ENCODE measurements around the gene ACADSB. TPM values are rescaled to one million over a fixed set of nuclear protein-coding genes. Genes with fewer than 3 reads are reported as not detected.

ACADSB gene
- polyA plus RNA-seq, 1 of the 3 experiments (the other 2 are of a cell fraction), result 5.9 TPM

GRCh38 chr10:123011987-123012386 is 3.2 kb downstream of the ACADSB start:
- Histone ChIP-seq H3K4me1 (ENCODE audit: control insufficient read depth in 1 of 2, insufficient read depth in 2 of 2, low read depth in 1 of 2, low read length in 1 of 2) (peaks cover 0 to 6% of the 10 kb centered on the region in 2 experiments; a peak in 2 of 4 replicates), H4K20me1 (ENCODE audit: insufficient read depth) (no peaks in the 10 kb centered on the region; the same call in 1 of the 2 replicates), H3K27me3 (ENCODE audit: insufficient read depth) (no peaks in the 10 kb centered on the region), H3K9ac (no peak overlapping the region), H3K9me3 (no peaks in the 10 kb centered on the region), H3K4me3 (ENCODE audit: low read depth in 2 of 2, low read length in 1 of 2) (no peak overlapping the region), H2AFZ (ENCODE audit: low read depth) (no peak overlapping the region), H3F3A (replicated peaks; ENCODE audit: insufficient read depth) (no peaks in the 10 kb centered on the region), H3K79me2 (ENCODE audit: insufficient read depth) (peaks cover 16% of the 10 kb centered on the region), H3K27ac (ENCODE audit: low read depth in 2 of 2, low read length in 1 of 2) (no peak overlapping the region), H3K36me3 (replicated peaks in 1 of 2; ENCODE audit: control insufficient read depth in 1 of 2, insufficient read depth in 2 of 2, low read length in 1 of 2) (no peaks in the 10 kb centered on the region), H3K9me2 (no peaks in the 10 kb centered on the region), H3K4me2 (no peak overlapping the region)
- WGBS (ENCODE audit: low lambda C conversion rate), result 84% methylated on average over 3 of the region's 3 CpGs
- no peak for DNase-seq
- TF ChIP-seq RFX5 (IDR thresholded peaks at IDR 0.05; ENCODE audit: low read length), result no peak
- ChIA-PET CTCF (interaction anchor here (0.9 to 1.4 kb wide), 2 partner anchors 23 to 88 kb away, joined by 3 read pairs; no protein-coding TSS in a partner anchor), POLR2A (no interaction called here)

DNA sequence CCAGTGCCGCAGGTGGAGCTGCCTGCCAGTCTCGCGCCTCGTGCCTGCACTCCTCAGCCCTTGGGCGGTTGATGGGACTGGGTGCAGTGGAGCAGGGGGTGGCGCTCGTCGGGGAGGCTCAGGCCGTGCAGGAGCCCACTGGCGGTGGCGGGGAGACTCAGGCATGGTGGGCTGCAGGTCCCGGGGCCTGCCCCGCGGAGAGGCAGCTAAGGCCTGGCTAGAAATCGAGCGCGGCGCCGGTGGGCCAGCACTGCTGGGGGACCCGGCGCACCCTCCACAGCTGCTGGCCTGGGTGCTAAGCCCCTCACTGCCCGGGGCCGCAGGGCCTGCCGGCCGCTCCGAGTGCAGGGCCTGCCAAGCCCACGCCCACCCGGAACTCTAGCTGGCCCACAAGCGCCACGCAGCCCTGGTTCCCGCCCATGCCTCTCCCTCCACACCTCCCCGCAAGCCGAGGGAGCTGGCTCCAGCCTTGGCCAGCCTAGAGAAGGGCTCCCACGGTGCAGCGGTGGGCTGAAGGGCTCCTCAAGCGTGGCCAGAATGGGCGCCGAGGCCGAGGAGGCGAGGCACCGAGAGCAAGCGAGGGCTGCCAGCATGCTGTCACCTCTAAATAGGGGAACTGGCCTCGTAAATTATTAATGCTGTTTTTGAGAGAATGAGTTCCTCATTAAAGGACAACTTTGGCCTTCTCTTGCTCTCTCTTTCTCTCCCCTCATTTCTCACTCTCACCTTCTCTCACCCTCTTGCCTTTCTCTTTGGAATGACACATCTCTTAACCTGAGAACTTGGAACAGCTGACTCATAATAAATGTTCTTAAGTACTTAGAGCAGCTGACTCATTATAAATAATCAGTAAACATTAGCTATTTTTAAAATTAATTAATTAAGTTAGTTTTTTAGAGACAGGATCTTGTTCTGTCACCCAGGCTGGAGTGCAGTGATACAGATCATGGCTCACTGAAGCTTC is 4.9 kb downstream of the ACADSB start:
- H4K20me1 ChIP-seq (ENCODE audit: insufficient read depth), result no peaks in the 10 kb centered on the region
- 94% methylated on average over 18 of the region's 43 CpGs for WGBS (ENCODE audit: low lambda C conversion rate)
- CTCF ChIA-PET, result interaction anchor here (1.1 to 1.3 kb wide), 2 partner anchors 24 to 30 kb away, joined by 3 to 9 read pairs; no protein-coding TSS in a partner anchor
- H3K4me2 ChIP-seq, result no peak overlapping the region
- H3K9me2 ChIP-seq, result no peaks in the 10 kb centered on the region
- H2AFZ ChIP-seq (ENCODE audit: low read depth), result no peak overlapping the region
- POLR2A ChIA-PET, result no interaction called here
- no peaks in the 10 kb centered on the region for H3K36me3 ChIP-seq (replicated peaks in 1 of 2; ENCODE audit: control insufficient read depth in 1 of 2, insufficient read depth in 2 of 2, low read length in 1 of 2)
- no peak overlapping the region for H3K27ac ChIP-seq (ENCODE audit: low read depth in 2 of 2, low read length in 1 of 2)
- H3F3A ChIP-seq (replicated peaks; ENCODE audit: insufficient read depth), result no peaks in the 10 kb centered on the region
- H3K4me1 ChIP-seq (ENCODE audit: control insufficient read depth in 1 of 2, insufficient read depth in 2 of 2, low read depth in 1 of 2, low read length in 1 of 2), result no peaks in the 10 kb centered on the region; a peak in 1 of 4 replicates
- no peaks in the 10 kb centered on the region for H3K27me3 ChIP-seq (ENCODE audit: insufficient read depth)
- H3K9me3 ChIP-seq, result no peaks in the 10 kb centered on the region
- DNase-seq, result no peak
- H3K4me3 ChIP-seq (ENCODE audit: low read depth in 2 of 2, low read length in 1 of 2), result no peak overlapping the region
- H3K79me2 ChIP-seq (ENCODE audit: insufficient read depth), result no peaks in the 10 kb centered on the region; the same call in 1 of the 2 replicates
- H3K9ac ChIP-seq, result no peak overlapping the region
- TF ChIP-seq TEAD4 (IDR thresholded peaks at IDR 0.05; ENCODE audit: borderline replicate concordance, insufficient read depth) (no peak), REST (IDR thresholded peaks at IDR 0.05; ENCODE audit: low read depth, low read length) (no peak), GATA2 (CRISPR knock-in tag; IDR thresholded peaks at IDR 0.05) (no peak), TAF1 (IDR thresholded peaks at IDR 0.05; ENCODE audit: borderline replicate concordance, low read depth, low read length) (no peak), SIN3A (IDR thresholded peaks at IDR 0.05; ENCODE audit: borderline replicate concordance, low read depth, low read length) (no peak), NFIC (IDR thresholded peaks at IDR 0.05; ENCODE audit: borderline replicate concordance) (no peak), IRF3 (IDR thresholded peaks at IDR 0.05; ENCODE audit: low read depth, low read length) (no peak), SMC3 (IDR thresholded peaks at IDR 0.05; ENCODE audit: low read depth, low read length) (no peak), EP300 (IDR thresholded peaks at IDR 0.05; ENCODE audit: borderline replicate concordance in 1 of 2, low read depth in 1 of 2, low read length in 1 of 2) (no peak), POLR2AphosphoS5 (IDR thresholded peaks at IDR 0.05; ENCODE audit: low read depth, low read length) (no peak), JUND (IDR thresholded peaks at IDR 0.05) (no peak), FOXM1 (IDR thresholded peaks at IDR 0.05; ENCODE audit: low read depth) (no peak), MEF2A (IDR thresholded peaks at IDR 0.05; ENCODE audit: borderline replicate concordance, low read depth) (no peak), MXI1 (IDR thresholded peaks at IDR 0.05; ENCODE audit: low read depth, low read length) (no peak), FOXJ3 (CRISPR knock-in tag; IDR thresholded peaks at IDR 0.05) (no peak)
- TF ChIP-seq, protein P1, sequence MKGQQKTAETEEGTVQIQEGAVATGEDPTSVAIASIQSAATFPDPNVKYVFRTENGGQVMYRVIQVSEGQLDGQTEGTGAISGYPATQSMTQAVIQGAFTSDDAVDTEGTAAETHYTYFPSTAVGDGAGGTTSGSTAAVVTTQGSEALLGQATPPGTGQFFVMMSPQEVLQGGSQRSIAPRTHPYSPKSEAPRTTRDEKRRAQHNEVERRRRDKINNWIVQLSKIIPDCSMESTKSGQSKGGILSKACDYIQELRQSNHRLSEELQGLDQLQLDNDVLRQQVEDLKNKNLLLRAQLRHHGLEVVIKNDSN (IDR thresholded peaks at IDR 0.05; ENCODE audit: borderline replicate concordance, low read depth), result no peak
- TF ChIP-seq, protein P2, sequence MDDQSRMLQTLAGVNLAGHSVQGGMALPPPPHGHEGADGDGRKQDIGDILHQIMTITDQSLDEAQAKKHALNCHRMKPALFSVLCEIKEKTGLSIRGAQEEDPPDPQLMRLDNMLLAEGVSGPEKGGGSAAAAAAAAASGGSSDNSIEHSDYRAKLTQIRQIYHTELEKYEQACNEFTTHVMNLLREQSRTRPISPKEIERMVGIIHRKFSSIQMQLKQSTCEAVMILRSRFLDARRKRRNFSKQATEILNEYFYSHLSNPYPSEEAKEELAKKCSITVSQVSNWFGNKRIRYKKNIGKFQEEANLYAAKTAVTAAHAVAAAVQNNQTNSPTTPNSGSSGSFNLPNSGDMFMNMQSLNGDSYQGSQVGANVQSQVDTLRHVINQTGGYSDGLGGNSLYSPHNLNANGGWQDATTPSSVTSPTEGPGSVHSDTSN (IDR thresholded peaks at IDR 0.05), result no peak

Data from SK-N-SH (cell line).